Esophagus mucosa (tissue), 1 donor: ENCODE measurements around the gene IL10. TPM values are rescaled to one million over a fixed set of nuclear protein-coding genes. Genes with fewer than 3 reads are reported as not detected.

Experiments
- ATAC-seq: fragments of 200-7000 bp; cut with Tn5 transposase; one replicate; pipeline ENCODE4 v1.9.1; 2020
- total RNA-seq: library from RNA; stranded (reverse); gene quantifications from one replicate; pipeline ENCODE4 v1.2.4, GENCODE V29; 2023
- donor health status: DM: yes; HTN: yes; CAD: no.

The IL10 gene
- total RNA-seq: 0.84 TPM

DNA sequence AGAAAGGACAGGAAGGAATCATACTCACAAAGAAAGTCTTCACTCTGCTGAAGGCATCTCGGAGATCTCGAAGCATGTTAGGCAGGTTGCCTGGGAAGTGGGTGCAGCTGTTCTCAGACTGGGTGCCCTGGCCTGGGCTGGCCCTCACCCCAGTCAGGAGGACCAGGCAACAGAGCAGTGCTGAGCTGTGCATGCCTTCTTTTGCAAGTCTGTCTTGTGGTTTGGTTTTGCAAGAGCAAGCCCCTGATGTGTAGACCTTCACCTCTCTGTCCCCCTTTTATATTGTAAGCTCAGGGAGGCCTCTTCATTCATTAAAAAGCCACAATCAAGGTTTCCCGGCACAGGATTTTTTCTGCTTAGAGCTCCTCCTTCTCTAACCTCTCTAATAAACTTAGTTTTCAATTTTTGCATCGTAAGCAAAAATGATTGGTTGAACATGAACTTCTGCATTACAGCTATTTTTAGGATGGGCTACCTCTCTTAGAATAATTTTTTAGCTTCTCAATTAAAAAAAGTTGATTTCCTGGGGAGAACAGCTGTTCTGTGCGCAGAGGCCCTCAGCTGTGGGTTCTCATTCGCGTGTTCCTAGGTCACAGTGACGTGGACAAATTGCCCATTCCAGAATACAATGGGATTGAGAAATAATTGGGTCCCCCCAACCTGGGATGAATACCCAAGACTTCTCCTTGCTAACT lies at the start of gene IL10:
Gene IL10, minus strand, starts transcription at position 252 of the 695 bp plus-strand sequence. Its CDS starts 59 bp downstream, at position 193.
- ATAC-seq: no peak

DNA sequence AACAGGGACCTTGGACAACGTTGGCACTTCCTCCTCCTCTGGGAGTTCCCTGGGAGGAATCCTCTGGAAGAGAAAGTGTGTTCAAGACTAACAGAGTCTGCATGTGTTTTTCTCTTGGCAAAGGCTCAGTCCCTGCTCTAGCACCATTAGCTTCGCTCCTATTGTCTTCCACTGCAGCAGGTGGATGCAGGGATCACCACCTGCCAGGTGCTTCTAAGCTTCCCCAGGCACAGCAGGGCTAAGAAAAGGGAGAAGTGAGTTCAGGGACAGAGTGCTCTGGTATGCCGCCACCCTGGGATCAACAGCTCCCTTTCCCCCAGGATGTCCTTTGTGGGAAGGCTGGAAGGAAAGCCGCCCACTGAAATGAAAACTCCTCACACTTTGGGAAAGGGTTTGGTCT lies 49.2 kb upstream of the IL10 start:
- no peak for ATAC-seq

DNA sequence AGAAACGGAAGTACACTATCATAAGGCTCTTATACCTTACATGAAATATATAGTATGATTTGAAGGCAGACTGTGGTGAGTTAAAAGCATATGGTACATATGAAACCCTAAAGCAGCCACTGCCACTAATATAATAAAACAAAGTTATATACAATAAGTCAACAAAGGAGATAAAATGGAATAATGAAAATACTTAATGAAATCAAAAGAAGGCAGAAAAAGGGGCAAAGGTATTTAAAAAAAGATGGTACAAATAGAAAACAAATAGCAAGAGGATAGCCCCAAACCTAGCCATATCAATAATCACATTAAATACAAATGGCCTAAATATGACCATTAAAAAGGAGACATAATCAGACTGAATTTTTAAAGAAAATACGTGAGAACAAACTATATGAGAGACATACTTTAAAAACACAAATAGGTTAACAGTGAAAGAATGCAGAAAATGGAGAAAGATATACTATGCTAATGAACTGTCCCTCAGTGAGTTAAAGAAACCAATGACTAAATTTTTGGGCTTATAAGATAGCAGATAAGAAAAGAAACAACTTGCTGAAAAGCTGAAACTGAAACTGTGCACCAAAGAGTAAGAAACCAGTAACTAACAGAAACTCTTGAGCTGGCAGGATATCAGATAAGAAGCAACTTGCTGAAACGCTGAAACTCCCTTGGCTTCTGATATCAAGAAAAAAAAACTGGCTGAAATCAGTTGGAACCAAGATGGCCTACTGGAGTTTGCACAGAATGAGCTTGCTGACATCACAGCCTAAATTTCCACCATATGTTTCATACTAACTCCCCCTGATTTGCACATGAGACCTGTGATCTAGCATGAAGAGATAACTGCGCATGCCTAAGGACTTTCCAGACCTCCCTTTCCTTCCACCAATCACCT lies 44.3 kb upstream of the IL10 start:
- no peak for ATAC-seq

DNA sequence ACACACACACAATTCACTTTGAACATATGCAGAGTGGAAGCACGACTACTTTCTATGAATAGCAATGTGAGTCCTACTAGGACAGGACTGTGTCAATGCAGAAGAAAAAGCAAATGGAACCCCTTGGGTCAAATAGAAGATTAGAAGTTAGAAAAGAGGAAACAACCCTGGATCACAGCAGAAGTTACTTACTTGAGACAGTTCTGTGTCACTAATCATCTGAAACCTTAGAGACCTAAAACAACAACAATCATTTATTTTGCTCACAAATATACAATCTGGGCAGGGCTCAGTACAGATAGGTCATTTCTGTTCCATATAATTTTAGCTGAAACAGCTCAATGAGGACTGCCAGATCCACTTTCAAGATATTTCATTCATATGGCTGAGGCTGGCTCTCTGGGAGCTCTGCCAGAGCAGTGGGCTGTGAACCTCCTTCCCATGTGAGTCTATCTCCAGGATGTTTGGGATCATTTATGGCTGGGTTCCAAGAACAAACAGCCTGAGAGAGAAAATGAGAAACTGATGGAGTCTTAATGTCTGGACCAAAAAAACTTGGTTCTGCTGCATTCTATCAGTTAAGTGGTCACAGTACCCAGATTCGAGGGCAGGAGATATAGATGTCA lies 42.5 kb upstream of the IL10 start:
- no peak for ATAC-seq

DNA sequence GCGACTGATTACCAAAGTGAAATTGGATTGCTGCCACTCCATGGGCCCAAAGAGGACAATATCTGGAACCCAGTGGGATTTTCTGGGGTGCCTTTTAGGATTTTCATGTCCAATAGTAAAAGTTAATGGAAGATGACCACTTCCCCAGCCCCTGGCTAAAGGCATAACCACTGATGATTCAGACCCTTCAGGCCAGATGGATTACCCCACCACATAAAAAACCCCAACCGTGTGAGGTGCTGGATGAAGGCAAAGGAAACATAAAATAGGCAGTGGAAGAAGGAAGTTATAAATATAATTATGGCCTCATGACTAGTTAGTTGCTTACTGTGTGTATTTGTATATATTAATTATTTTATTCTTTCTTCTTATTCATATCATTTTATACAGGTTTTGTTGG lies 40.2 kb upstream of the IL10 start:
- ATAC-seq: no peak

DNA sequence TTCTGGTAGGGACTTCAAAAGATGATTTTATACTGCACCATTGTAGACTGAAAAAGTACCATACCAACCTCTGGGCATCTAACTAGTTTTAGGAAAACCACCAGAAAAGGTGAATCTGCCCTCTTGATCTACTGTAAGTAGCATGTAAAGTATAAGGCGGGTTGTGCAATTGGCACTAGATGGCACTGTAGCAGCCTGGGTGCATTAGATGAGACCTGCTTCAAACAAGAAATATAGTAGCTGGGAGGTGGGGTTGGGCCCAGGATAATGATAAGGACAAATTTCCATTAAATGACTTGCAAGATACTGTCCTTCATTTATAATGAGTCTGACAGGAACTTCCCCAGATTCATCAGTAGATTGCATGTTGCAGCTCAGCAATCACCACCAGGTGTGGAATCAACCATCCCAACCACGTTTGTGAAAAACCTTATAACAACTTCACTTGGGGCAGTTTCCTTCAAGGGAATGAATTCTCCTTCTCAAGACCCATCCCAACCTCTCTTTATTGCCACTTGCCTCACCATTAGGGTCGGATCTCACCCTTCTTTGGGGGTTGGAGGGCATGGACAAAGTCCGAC lies 37.3 kb upstream of the IL10 start:
- ATAC-seq: peak; percentile 47

DNA sequence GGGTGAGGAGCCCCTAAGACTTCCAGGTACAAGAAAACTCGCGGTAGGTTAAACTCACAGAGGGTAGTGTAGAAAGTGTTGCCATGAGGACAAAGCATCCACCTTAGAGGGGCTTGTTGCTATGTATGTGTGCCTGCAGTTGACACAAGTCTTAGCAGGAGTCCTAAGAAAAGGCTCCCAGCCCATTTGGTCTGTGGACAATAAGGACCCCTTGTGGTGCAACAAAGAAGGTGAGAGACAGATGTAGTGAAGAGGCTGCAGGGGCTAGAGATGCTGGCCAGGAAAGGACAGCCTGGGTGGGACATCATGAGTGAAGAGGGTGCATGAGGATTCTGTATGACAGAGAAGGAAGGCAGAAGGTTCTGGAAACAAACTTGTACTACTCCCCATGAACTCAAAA lies 36.3 kb upstream of the IL10 start:
- peak; percentile 28 for ATAC-seq

DNA sequence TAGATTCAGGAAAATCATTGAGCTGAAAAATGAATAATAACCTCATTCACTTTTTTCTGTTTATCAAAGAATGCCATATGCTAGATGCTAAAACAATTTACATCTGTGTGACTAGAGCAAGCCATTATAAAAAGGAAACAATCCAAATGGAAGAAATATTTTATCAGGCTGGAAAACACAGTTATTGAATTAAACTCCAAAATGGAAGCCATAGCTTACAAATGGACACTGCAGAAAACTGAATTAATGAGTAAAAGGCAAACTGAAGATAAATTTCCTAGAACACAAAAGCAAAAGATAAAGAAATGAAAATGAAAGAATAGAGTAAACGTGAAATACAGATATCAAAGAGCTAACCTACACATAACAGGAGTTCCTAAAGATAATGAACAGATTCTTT lies 33.1 kb upstream of the IL10 start:
- ATAC-seq: no peak

DNA sequence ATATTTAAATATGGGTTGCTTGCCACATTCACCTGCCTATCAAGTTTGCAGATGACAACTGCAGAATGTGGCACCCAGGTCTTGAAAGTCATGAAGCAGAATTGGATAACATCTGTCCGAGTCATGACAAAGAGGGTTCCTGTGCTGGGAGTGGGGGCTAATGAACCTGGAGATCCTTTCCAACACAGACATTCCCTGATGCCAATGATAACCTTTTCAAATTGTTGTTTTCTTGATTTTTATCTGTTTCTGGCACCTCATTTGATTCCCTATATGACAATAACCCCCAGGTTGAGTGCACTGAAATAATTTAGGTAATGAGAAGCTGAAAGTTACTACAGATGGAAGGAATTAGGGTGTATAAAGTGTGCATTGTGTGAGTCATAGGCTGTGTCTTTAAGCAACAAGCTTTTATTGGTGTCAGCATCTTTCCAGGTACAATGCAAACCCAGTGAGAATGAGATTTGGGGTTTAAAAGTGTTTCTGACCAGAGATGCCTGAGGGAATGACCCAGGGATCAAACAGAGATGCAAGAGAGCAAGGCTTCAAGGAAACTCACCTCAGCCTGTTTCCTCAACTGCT lies 32.0 kb upstream of the IL10 start:
- peak; percentile 76 for ATAC-seq

DNA sequence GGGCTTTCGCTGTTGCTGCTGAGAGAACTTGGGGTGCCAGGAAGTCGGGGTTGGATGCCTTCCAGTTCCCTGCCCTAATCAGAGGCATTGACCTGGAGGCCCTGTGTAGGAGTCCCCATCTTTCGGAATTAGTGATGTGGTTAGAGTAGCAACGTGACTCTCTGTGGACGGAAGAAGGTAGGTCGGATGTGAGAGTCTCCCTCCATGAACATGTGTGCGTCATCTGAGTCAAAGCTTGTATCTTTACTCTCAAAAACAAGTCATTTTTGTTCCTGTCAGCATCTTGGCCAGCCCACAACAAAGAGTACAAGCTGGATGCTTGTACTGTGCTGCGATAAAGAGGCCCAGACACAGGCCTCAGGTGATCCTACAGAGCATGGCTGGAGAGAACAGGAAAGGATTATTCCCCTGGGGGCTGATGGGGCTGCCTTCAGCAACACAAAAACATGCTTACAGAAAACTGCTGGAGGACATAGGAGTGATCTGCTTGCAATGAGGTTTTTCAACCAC lies 31.0 kb upstream of the IL10 start:
- peak; percentile 25 for ATAC-seq

DNA sequence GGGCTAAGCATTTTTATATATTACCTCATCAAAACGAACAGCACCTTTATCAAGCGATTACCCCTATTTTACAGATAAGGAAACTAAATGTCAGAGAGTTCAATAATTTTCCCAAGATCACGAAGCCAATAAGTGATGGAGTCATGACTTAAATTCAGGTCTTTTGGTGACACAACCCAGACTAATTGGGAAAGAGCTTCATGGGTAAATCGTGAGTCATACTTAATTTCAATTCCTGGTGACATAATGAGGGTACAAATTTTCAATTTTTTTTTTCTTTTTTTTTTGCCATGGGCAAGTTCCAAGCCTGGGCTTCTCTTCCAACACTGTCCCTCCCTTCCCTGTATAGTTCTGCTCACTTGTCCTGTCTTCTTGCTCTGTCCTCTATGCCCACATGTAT lies 30.1 kb upstream of the IL10 start:
- ATAC-seq: no peak

DNA sequence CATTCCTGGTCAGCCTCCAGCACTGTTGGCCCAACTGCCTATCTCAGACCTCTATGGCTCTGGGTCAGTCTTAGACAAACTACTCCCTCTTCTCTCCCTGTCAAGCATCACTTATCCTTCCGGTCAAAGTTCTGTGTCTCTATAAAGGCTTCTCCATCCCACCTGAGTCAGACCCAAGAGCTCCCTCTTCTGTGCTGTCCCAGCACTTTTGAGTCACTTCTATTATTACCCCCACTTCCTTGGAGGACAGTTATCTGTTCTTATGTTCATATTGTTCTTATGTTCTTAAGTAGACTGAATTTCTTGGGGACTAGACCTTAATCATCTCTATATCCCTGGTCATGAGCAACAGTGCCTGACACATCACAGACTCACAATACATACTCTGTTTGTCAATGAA lies 29.2 kb upstream of the IL10 start:
- no peak for ATAC-seq

DNA sequence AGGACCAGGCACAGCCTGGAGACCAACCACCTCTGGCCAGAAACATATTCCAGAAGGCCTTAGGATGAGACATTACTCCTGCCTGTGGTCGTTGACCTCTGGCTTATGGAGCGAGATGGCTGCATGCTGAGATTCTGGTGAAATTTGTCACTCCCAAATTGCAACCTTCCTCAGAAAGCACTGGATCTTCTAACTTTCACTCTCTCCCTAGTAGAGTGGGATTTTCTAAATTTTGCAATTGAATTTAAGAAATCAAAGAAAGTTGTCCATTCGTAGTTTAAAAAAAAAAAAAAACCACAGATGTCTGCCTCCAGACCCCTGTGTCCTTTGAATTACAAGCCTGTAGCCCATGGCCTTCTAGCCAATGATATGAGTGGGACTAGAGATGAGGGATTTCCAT lies 28.6 kb upstream of the IL10 start:
- no peak for ATAC-seq

DNA sequence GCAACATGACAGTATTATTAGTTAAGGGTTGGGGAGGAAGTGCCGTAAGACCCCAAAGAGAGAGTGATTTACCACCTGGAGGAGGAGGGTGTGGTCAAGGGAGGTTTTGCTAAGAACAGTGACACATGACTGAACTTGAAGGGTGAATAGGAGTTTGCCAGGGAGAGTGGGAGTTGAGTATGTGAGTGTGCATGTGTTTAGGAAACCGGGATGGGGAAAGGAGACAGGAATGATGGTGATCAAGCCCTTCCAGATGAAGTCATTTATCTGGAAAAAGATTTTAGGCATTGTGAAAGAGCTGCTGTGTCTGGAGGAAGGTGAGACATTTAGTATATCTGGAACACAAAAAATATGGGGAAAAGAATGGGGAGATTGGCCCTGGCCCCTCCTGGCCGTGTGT lies 28.1 kb upstream of the IL10 start:
- no peak for ATAC-seq

DNA sequence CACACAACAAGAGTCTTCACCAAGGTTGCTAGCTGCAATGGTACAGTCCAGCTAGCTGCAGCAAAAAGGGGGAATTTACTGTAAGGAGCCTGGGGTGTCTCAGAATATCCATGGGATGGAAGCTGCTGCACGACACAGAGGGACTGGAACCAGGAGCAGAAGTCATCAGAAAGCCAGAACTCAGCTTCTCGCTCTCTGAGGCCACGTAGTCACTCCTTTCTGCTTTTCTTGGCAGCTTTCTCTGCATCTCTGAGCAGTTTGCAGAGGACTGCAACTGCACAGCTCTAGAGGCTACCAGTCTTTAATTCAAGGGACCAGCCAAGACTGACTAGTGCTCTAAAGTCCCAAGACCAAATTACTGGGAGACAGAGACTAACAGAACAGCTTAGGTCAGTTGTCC lies 27.0 kb upstream of the IL10 start:
- ATAC-seq: no peak

DNA sequence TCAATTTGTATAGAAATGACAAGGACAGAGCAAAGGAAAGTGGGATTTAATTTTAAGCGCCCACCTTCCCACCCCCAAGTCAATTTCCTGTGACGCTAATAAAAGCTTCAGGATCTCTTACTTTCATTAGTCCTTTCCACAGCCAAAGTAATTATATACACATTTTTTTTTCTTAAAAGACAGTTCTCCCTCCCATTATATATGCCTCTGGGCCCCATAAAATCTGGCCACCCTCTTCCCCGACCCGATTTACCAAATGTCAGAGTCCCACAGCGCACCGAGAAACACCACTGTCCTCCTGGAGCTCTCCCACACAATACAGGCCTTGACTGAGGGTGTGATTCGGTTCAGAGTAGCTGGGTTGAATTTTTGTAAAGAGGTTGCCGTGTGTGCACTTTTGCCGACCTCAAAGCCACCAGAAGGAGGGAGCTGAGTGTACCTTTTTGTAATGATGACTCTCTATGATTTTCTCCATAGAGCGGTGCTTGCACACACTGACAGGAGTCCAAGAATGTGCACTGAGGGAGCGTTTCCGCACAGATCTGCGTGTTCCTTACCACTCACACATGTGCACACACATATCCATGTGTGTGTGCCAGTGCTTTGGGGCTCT lies 26.2 kb upstream of the IL10 start:
- ATAC-seq: no peak

DNA sequence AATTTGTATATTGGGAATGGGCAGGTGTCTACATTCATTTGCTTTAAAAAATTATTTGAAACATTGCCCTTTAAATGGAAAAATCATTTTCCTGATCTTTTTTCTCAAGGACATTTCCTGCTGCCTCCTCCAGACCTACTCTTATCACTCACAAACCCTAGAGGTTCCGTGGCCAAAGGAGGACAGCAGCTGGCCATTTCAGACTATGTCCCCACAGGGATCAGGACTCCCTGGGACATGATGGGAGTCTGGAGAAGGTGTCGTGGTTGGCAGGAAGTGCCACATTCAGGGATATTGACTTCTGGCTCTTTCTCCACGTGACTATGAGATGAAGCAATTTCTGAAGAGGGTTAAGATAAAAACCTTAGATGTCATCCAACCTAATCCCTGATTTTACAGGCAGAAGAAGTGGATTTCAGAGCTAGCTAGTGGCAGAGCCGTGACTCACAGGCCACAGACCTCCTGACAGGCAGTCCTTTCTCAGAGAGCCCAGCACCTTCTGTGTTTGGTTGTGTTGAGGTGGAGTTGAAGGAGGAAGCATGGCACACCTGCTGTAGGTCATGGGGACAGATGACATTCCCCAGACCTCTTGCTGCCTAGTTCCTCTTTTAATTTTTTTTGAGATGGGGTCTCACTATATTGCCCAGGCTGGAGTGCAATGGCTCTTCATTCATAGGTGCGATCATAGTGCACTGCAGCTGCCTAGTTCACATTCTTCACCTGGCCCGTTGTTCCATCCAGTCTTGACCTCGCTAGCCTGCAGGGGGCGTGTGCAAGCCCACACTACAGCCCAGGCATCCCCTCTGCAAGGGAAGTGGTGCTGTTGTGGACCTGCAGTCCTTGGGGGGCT lies 25.5 kb upstream of the IL10 start:
- ATAC-seq: peak; percentile 44

DNA sequence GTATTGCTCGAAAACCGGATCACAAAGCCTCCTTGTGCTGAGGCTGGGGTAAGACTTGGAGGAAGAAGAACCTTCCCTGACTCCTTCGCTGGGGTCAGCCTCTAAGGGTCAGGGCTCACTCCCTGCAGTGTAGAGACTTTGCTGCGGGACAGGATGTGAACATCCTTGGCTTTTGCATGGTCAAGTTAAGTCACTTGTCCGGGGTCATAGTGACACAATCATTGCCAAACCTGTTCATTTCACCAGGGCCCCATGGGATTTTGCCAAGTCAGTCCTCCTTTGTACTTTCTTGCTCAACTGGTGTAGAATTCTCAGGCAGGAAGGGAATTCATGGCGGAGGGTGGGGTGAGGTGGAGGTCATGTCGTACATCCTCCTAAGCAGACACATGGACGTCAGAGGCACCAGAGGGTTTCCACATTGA lies 24.7 kb upstream of the IL10 start:
- ATAC-seq: peak; percentile 65

DNA sequence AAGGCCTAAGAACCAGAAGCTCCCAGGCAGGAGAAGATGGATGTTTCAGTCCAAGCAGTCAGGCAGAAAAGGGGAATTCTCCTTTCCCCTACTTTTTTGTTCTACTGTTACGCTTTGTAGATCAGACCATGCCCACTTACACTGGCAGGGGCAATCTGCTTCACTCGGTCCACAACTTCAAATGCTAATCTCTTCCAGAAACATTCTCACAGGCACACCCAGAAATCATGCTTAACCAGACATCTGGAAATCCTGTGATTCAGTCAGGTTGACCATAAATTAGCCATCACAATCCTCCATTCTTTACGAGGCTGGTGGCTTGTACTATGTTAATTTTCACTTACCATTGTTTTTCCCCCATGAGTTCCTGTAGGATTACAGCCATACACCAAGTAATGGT lies 23.8 kb upstream of the IL10 start:
- no peak for ATAC-seq

DNA sequence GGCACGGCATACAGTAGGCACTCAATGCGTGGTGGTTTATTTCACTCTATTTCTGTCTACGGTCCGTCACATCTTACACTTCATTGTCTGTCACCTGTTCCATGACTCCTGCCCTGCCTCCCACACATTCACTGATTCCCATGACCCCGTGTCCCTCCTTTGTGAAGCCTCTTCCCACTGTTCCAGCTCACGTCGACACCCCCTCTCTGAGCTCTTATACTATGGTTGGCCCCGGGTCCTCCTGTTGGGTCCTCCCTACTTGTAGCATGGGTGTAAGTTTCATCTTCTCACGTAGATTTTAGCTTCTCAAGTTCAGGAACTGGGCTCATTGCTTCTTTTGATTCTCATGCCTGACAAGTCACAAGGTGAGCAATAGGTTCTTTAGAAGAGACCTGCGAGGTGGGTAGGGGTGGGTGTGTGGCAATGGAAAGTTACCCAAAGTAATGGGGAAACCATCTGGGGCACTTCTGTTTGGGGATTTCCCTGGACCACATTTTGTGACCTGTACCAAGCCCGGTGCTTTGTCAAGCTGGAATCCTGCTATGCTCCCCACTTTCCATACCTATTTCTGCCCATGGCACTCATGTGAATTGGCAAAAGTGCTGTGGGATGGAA lies 22.1 kb upstream of the IL10 start:
- ATAC-seq: no peak

DNA sequence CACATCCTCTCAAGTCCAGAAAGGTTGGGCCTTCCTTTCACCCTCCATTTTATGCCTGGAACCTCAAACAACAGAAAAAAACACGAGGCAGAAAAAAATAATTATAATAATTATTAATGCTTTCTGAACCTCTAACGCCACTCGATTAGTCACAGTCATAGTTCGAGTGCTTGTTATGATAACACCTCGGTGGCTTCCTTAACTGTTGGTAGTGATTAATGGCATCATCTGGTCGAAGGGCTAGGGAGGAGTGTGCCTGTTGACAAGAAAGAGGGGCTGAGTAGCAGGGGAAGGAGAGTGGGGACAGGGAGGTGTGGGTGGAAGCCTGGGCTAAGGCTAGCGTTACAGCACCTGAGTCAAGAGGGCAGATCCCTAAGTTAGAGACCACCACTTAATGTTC lies 21.3 kb upstream of the IL10 start:
- ATAC-seq: no peak
